PC-9 (cell line): ENCODE measurements around the gene ABCA1. TPM values are rescaled to one million over a fixed set of nuclear protein-coding genes. Genes with fewer than 3 reads are reported as not detected.

ENCODE experiments used
- BruUV-seq: library from RNA; stranded (reverse); fragments of 400-500 nt; replicated peaks from 2 replicates; lab custom pipeline; 2021; lab: Mats Ljungman, UMichigan
- CTCF ChIA-PET: fragments of 300-600 bp; sonication (Branson Sonifier 250); formaldehyde crosslinking; loops from one replicate; lab custom pipeline; 2022; ENCODE audit warnings: antibody characterized with exemption; lab: Charles Lee
- POLR2A ChIA-PET: fragments of 300-600 bp; sonication (Branson Sonifier 250); formaldehyde crosslinking; loops from one replicate; lab custom pipeline; 2022; ENCODE audit warnings: antibody characterized with exemption; ENCODE audit not compliant: unreplicated experiment; lab: Charles Lee
- DNase-seq, 2 experiments: peaks; one replicate each; pipeline versions ENCODE4 v3.0.0 to v3.0.0-alpha.2; 2015 to 2022; ENCODE audit warnings: mixed read lengths in 1 of 2
- H2AFZ ChIP-seq: fragments of 200-600 bp; sonication (generic); 2 replicates; pipeline ENCODE4 v1.8.1; 2017; ENCODE audit warnings: antibody characterized with exemption
- H3F3A ChIP-seq: fragments of 200-600 bp; sonication (generic); 2 replicates; pipeline ENCODE4 v1.8.1; 2017; ENCODE audit warnings: antibody characterized with exemption, mild to moderate bottlenecking, low read depth; ENCODE audit not compliant: insufficient read depth
- H3K27ac ChIP-seq: fragments of 200-600 bp; sonication (generic); 2 replicates; pipeline ENCODE4 v1.6.1; 2016; ENCODE audit warnings: mixed run types
- H3K27me3 ChIP-seq: fragments of 200-600 bp; sonication (generic); 2 replicates; pipeline ENCODE4 v1.6.1; 2016; ENCODE audit warnings: low read depth, mixed run types; ENCODE audit not compliant: insufficient read depth
- H3K36me3 ChIP-seq: fragments of 200-600 bp; sonication (generic); 2 replicates; pipeline ENCODE4 v1.6.1; 2016; ENCODE audit warnings: low read depth, mixed run types
- H3K4me1 ChIP-seq: fragments of 200-600 bp; sonication (generic); replicated peaks from 2 replicates; pipeline ENCODE4 v1.6.1; 2016; ENCODE audit warnings: mixed run types; ENCODE audit not compliant: insufficient read depth
- H3K4me2 ChIP-seq: fragments of 200-600 bp; sonication (generic); 2 replicates; pipeline ENCODE4 v1.6.1; 2017; ENCODE audit warnings: mixed run types
- H3K4me3 ChIP-seq: fragments of 200-600 bp; sonication (generic); 2 replicates; pipeline ENCODE4 v1.6.1; 2016; ENCODE audit warnings: mixed run types
- H3K79me2 ChIP-seq: fragments of 200-600 bp; sonication (generic); 2 replicates; pipeline ENCODE4 v1.6.1; 2017; ENCODE audit warnings: low read depth, mixed run types
- H3K9me2 ChIP-seq: fragments of 200-600 bp; sonication (generic); 2 replicates; pipeline ENCODE4 v1.8.1; 2017; ENCODE audit warnings: mild to moderate bottlenecking; ENCODE audit not compliant: insufficient read depth
- H3K9me3 ChIP-seq: fragments of 200-600 bp; sonication (generic); 2 replicates; pipeline ENCODE4 v1.8.1; 2016; ENCODE audit warnings: low read depth; ENCODE audit not compliant: insufficient read depth
- H4K20me1 ChIP-seq: fragments of 200-600 bp; sonication (generic); 2 replicates; pipeline ENCODE4 v1.8.1; 2017; ENCODE audit not compliant: insufficient read depth
- EZH2 ChIP-seq: fragments of 200-600 bp; sonication (generic); IDR thresholded peaks from 2 replicates; pipeline ENCODE4 v1.8.0; 2017; ENCODE audit warnings: antibody characterized with exemption, low read depth
- intact Hi-C: fragments of 100-400 bp; cut with micrococcal nuclease; formaldehyde crosslinking; loops from one replicate; pipeline ENCODE4 v1.10.0; 2022; ENCODE audit not compliant: unreplicated experiment
- total RNA-seq: library from RNA; stranded (reverse); gene quantifications from 2 replicates; pipeline ENCODE4 v1.2.3, GENCODE V29; 2021
- TF ChIP-seq, protein P1 (sequence below): fragments of 200-600 bp; sonication (generic); conservative IDR thresholded peaks from 2 replicates; pipeline ENCODE4 v1.6.1; 2017; ENCODE audit warnings: mixed run types, antibody characterized with exemption, mild to moderate bottlenecking, moderate library complexity

ABCA1 gene
- total RNA-seq, 1 experiment from 2014 or later = 38.3 TPM

DNA sequence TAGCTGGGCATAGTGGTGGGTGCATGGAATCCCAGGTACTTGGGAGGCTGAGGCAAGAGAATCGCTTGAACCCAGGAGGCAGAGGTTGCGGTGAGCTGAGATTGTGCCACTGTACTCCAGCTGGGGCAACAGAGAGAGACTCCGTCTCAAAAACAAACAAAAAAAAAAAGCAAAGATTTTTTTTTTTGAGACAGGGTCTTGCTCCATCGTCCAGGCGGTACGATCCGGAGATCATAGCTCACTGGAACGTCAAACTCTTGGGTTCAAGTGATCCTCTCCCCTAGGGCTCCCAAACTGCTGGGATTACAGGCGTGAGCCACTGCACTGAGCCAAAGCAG, 37.6 kb downstream of the ABCA1 start:
- H3K9me2 ChIP-seq = 0 out of 2 replicates have a peak, but pooled peaks cover 5% of the 10 kb centered on the region
- no TSS peak for BruUV-seq
- no peaks in the 10 kb centered on the region for H3K4me1 ChIP-seq
- no peak overlapping the region for H2AFZ ChIP-seq
- CTCF ChIA-PET = no interaction called here
- H3K27ac ChIP-seq = no peak overlapping the region
- peaks cover 51% of the 10 kb centered on the region for H3K79me2 ChIP-seq
- TF ChIP-seq, protein P1, sequence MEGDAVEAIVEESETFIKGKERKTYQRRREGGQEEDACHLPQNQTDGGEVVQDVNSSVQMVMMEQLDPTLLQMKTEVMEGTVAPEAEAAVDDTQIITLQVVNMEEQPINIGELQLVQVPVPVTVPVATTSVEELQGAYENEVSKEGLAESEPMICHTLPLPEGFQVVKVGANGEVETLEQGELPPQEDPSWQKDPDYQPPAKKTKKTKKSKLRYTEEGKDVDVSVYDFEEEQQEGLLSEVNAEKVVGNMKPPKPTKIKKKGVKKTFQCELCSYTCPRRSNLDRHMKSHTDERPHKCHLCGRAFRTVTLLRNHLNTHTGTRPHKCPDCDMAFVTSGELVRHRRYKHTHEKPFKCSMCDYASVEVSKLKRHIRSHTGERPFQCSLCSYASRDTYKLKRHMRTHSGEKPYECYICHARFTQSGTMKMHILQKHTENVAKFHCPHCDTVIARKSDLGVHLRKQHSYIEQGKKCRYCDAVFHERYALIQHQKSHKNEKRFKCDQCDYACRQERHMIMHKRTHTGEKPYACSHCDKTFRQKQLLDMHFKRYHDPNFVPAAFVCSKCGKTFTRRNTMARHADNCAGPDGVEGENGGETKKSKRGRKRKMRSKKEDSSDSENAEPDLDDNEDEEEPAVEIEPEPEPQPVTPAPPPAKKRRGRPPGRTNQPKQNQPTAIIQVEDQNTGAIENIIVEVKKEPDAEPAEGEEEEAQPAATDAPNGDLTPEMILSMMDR = no peak
- TF ChIP-seq EZH2 = no peak
- POLR2A ChIA-PET = no interaction called here
- peaks cover 47% of the 10 kb centered on the region for H3K36me3 ChIP-seq
- no peak for DNase-seq
- no peaks in the 10 kb centered on the region for H3K27me3 ChIP-seq
- H3K4me2 ChIP-seq = no peak overlapping the region
- H3K9me3 ChIP-seq = no peaks in the 10 kb centered on the region
- peaks cover 10% of the 10 kb centered on the region; the same call in 1 of the 2 replicates for H3F3A ChIP-seq
- H4K20me1 ChIP-seq = peaks cover 27% of the 10 kb centered on the region
- H3K4me3 ChIP-seq = no peak overlapping the region
- intact Hi-C loops = no loop called here

GRCh38 chr9:104885818-104886709, 41.9 kb downstream of the ABCA1 start:
- TF ChIP-seq, protein P1 = no peak
- no peak for TF ChIP-seq EZH2
- peaks cover 51% of the 10 kb centered on the region for H3K36me3 ChIP-seq
- no peaks in the 10 kb centered on the region for H3K27me3 ChIP-seq
- H3K4me1 ChIP-seq = no peaks in the 10 kb centered on the region
- H3K4me2 ChIP-seq = no peak overlapping the region
- no peak overlapping the region for H3K27ac ChIP-seq
- 0 out of 2 replicates have a peak, but pooled peaks cover 18% of the 10 kb centered on the region for H3K79me2 ChIP-seq
- ChIA-PET CTCF (no interaction called here), POLR2A (no interaction called here)
- no peak for DNase-seq
- H3K4me3 ChIP-seq = no peak overlapping the region
- H4K20me1 ChIP-seq = peaks cover 22% of the 10 kb centered on the region
- H3K9me3 ChIP-seq = no peaks in the 10 kb centered on the region
- BruUV-seq = no TSS peak
- intact Hi-C loops = no loop called here
- peaks cover 17% of the 10 kb centered on the region; the same call in 1 of the 2 replicates for H3F3A ChIP-seq
- no peaks in the 10 kb centered on the region for H3K9me2 ChIP-seq
- H2AFZ ChIP-seq = no peak overlapping the region

GRCh38 chr9:104883169-104883568, 44.8 kb downstream of the ABCA1 start:
- Histone ChIP-seq H3K36me3 (peaks cover 57% of the 10 kb centered on the region), H3K4me1 (no peaks in the 10 kb centered on the region), H3K9me3 (no peaks in the 10 kb centered on the region), H3K27me3 (no peaks in the 10 kb centered on the region), H3K4me2 (no peak overlapping the region), H3F3A (peaks cover 12% of the 10 kb centered on the region; the same call in 1 of the 2 replicates), H4K20me1 (peaks cover 5% of the 10 kb centered on the region; the same call in 1 of the 2 replicates), H2AFZ (no peak overlapping the region), H3K4me3 (no peak overlapping the region), H3K27ac (no peak overlapping the region), H3K79me2 (0 out of 2 replicates have a peak, but pooled peaks cover 4% of the 10 kb centered on the region), H3K9me2 (no peaks in the 10 kb centered on the region)
- ChIA-PET POLR2A (no interaction called here), CTCF (no interaction called here)
- no peak for DNase-seq
- no peak for TF ChIP-seq EZH2
- TF ChIP-seq, protein P1 = no peak
- intact Hi-C loops = no loop called here
- BruUV-seq = no TSS peak
